Measurements from ENCODE around the gene BTN3A1.

DNA sequence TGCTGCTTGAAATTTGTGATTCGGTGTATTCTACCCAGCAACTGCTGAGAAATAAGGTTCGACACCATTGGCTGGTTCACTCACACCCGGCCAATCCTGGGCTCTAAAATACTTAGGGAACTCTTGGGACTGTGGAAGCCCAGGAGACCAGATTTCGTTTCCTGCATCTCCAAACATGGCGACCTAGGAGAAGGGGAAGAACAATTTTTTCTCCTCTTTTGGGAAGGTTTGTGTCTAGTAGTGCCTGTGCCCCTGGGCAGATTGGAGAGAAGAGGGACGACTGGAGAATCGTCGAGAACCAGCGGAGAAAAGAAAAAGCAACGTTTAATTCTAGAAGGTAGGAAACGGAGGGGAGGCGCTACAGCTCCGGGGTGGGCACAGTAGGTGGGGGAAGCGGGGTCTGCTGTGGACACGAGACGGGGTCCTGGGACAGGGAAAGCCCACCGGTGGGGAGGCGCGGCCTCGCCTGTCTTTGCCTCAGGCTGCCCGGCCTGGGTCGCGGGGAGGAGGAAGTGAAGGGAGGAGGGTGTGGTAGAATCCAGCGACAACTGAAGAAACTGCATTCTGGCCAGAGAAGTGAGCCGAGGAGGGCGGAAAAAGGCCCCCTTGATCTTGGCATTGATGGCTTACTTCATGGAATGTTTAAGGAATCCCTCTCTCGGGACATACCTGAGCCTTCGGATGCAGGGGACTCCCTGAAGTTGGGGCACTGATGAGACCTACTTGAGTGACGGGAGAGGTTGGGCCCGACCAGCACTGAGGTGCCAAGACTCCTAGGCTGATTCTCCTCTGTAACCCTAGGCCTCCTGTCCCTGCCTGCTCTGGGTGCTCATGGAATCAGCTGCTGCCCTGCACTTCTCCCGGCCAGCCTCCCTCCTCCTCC lies 56.0 kb downstream of the BTN3A1 start, which contains the start of gene BTN2A1:
- TF ChIP-seq POLR2A (IDR thresholded peaks at IDR 0.05) (peak; percentile 62), POLR2AphosphoS5 (IDR thresholded peaks at IDR 0.05) (peak; percentile 87)
- TF ChIP-seq, protein P1, sequence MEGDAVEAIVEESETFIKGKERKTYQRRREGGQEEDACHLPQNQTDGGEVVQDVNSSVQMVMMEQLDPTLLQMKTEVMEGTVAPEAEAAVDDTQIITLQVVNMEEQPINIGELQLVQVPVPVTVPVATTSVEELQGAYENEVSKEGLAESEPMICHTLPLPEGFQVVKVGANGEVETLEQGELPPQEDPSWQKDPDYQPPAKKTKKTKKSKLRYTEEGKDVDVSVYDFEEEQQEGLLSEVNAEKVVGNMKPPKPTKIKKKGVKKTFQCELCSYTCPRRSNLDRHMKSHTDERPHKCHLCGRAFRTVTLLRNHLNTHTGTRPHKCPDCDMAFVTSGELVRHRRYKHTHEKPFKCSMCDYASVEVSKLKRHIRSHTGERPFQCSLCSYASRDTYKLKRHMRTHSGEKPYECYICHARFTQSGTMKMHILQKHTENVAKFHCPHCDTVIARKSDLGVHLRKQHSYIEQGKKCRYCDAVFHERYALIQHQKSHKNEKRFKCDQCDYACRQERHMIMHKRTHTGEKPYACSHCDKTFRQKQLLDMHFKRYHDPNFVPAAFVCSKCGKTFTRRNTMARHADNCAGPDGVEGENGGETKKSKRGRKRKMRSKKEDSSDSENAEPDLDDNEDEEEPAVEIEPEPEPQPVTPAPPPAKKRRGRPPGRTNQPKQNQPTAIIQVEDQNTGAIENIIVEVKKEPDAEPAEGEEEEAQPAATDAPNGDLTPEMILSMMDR (IDR thresholded peaks at IDR 0.05): no peak
